DOHH2 (cell line): ENCODE results near the gene FGF1.

ENCODE experiments used
- H3F3A ChIP-seq: fragments of 200-600 bp; sonication (generic), shearing (Covaris generic); 2 replicates; pipeline ENCODE4 v1.6.0; 2016; ENCODE audit warnings: antibody characterized with exemption, mild to moderate bottlenecking; ENCODE audit not compliant: control insufficient read depth, insufficient read depth
- H3K27ac ChIP-seq: fragments of 200-600 bp; sonication (generic); 2 replicates; pipeline ENCODE4 v1.5.1; 2014; ENCODE audit warnings: low read depth, mild to moderate bottlenecking, low read length, moderate library complexity
- H3K27me3 ChIP-seq: fragments of 200-600 bp; sonication (generic); 2 replicates; pipeline ENCODE4 v1.6.1; 2014; ENCODE audit warnings: mild to moderate bottlenecking, low read length, mixed read lengths; ENCODE audit not compliant: control insufficient read depth
- H3K36me3 ChIP-seq: fragments of 200-600 bp; sonication (generic); 2 replicates; pipeline ENCODE4 v1.6.1; 2014; ENCODE audit warnings: mild to moderate bottlenecking, low read length, moderate library complexity, mixed read lengths; ENCODE audit not compliant: control insufficient read depth
- H3K4me1 ChIP-seq: fragments of 200-600 bp; sonication (generic); 2 replicates; pipeline ENCODE4 v1.6.1; 2014; ENCODE audit warnings: mild to moderate bottlenecking, low read length, mixed read lengths; ENCODE audit not compliant: control insufficient read depth
- H3K4me2 ChIP-seq: fragments of 200-600 bp; sonication (generic); 2 replicates; pipeline ENCODE4 v1.6.0; 2014; ENCODE audit warnings: mild to moderate bottlenecking, low read length, moderate library complexity
- H3K4me3 ChIP-seq: fragments of 200-600 bp; sonication (generic); 2 replicates; pipeline ENCODE4 v1.5.1; 2014; ENCODE audit warnings: mild to moderate bottlenecking, low read length, mixed read lengths
- H3K79me2 ChIP-seq: fragments of 200-600 bp; sonication (generic); 2 replicates; pipeline ENCODE4 v1.6.1; 2014; ENCODE audit warnings: mild to moderate bottlenecking, low read length, mixed read lengths; ENCODE audit not compliant: control insufficient read depth
- H3K9me2 ChIP-seq: fragments of 200-600 bp; sonication (generic); replicated peaks from 2 replicates; pipeline ENCODE4 v1.6.1; 2014; ENCODE audit warnings: mild to moderate bottlenecking, low read length, mixed read lengths; ENCODE audit not compliant: control insufficient read depth
- H3K9me3 ChIP-seq: fragments of 200-600 bp; sonication (generic); 2 replicates; pipeline ENCODE4 v1.6.1; 2014; ENCODE audit warnings: antibody characterized with exemption, low read length, mixed read lengths; ENCODE audit not compliant: control insufficient read depth, insufficient read depth
- H4K20me1 ChIP-seq: fragments of 200-600 bp; sonication (generic); 2 replicates; pipeline ENCODE4 v1.6.0; 2014; ENCODE audit warnings: low read depth, mild to moderate bottlenecking, antibody characterized with exemption, low read length, moderate library complexity; ENCODE audit not compliant: control insufficient read depth, insufficient read depth
- CTCF ChIP-seq: fragments of 200-600 bp; sonication (generic); IDR thresholded peaks from one replicate; pipeline ENCODE4 v1.5.1; 2014; ENCODE audit warnings: antibody characterized with exemption, mild to moderate bottlenecking, low read depth, low read length; ENCODE audit not compliant: poor library complexity, severe bottlenecking
- EZH2phosphoT487 ChIP-seq: fragments of 200-600 bp; sonication (generic); IDR thresholded peaks from 2 replicates; pipeline ENCODE4 v1.6.1; 2017; ENCODE audit warnings: borderline replicate concordance, mild to moderate bottlenecking, antibody characterized with exemption, low read length, moderate library complexity, mixed read lengths

FGF1 gene

GRCh38 chr5:142668336-142668735 lies 17.6 kb downstream of the FGF1 start:
- H3K36me3 ChIP-seq = no peaks in the 10 kb centered on the region
- TF ChIP-seq CTCF = no peak
- no peak overlapping the region for H3K4me2 ChIP-seq
- no peaks in the 10 kb centered on the region for H4K20me1 ChIP-seq
- no peaks in the 10 kb centered on the region for H3K79me2 ChIP-seq
- H3K9me2 ChIP-seq = no peaks in the 10 kb centered on the region
- H3K4me3 ChIP-seq = no peak overlapping the region
- no peaks in the 10 kb centered on the region for H3K4me1 ChIP-seq
- H3K27ac ChIP-seq = no peak overlapping the region
- no peaks in the 10 kb centered on the region for H3K27me3 ChIP-seq
- H3K9me3 ChIP-seq = no peaks in the 10 kb centered on the region
- no peaks in the 10 kb centered on the region for H3F3A ChIP-seq

DNA sequence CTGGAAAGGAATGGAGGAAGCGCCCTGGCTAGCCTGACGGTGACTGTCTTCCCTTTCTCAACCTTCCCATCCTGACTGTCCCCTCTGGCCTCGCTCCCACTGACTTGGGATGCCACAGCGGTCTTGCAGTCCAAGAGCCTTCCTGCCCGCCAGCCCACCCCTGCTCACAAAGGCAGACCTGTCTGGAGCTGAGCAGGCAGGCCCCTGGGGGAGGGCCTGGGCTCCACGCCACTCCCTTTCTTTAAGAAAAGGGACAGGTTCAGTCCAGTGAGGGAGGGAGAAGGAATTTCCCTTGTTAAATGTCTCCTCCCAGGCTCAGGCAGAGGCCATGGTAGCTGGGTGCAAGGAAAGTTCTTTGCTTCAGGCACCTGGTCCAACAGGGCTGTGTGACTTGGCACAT lies 18.1 kb downstream of the FGF1 start:
- no peak overlapping the region for H3K27ac ChIP-seq
- H3K9me2 ChIP-seq = no peaks in the 10 kb centered on the region
- no peaks in the 10 kb centered on the region for H3K9me3 ChIP-seq
- no peaks in the 10 kb centered on the region for H3K79me2 ChIP-seq
- TF ChIP-seq EZH2phosphoT487 (no peak), CTCF (no peak)
- H3F3A ChIP-seq = no peaks in the 10 kb centered on the region
- no peaks in the 10 kb centered on the region for H3K36me3 ChIP-seq
- no peak overlapping the region for H3K4me2 ChIP-seq
- H4K20me1 ChIP-seq = no peaks in the 10 kb centered on the region
- no peak overlapping the region for H3K4me3 ChIP-seq
- H3K27me3 ChIP-seq = no peaks in the 10 kb centered on the region
- no peaks in the 10 kb centered on the region for H3K4me1 ChIP-seq

DNA sequence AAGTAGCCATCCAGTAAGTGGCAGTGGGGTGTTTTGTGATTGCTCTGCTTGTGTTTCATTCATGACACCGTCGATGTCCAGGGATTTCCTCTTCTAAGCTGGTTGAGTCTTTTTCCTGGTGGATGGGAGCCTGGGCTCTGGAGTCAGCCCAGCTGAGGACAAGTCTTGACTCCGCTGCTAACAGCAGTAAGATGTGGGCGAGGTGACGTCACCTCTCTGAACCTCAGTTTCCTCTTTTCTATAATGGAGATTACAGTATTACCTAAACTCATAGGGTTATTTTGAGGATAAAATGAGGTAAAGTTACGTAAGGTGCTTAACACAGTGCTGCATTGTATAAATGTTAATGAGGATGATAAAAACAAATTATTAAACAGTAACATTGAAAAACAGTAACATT lies 21.3 kb downstream of the FGF1 start:
- H3K9me3 ChIP-seq = no peaks in the 10 kb centered on the region
- H3K4me2 ChIP-seq = no peak overlapping the region
- H3K27ac ChIP-seq = no peak overlapping the region
- no peaks in the 10 kb centered on the region for H3K36me3 ChIP-seq
- H3K4me3 ChIP-seq = no peak overlapping the region
- no peaks in the 10 kb centered on the region for H3K27me3 ChIP-seq
- no peaks in the 10 kb centered on the region for H3K9me2 ChIP-seq
- H3K79me2 ChIP-seq = no peaks in the 10 kb centered on the region
- no peak for TF ChIP-seq CTCF
- TF ChIP-seq EZH2phosphoT487 = no peak
- no peaks in the 10 kb centered on the region for H3F3A ChIP-seq
- no peaks in the 10 kb centered on the region for H4K20me1 ChIP-seq
- H3K4me1 ChIP-seq = no peaks in the 10 kb centered on the region

- Histone ChIP-seq H3F3A (no peaks in the 10 kb centered on the region), H3K4me2 (no peak overlapping the region), H4K20me1 (no peaks in the 10 kb centered on the region), H3K4me3 (no peak overlapping the region), H3K9me3 (no peaks in the 10 kb centered on the region), H3K36me3 (no peaks in the 10 kb centered on the region), H3K4me1 (no peaks in the 10 kb centered on the region), H3K9me2 (no peaks in the 10 kb centered on the region), H3K79me2 (no peaks in the 10 kb centered on the region), H3K27me3 (no peaks in the 10 kb centered on the region), H3K27ac (no peak overlapping the region)
- TF ChIP-seq CTCF = no peak
- no peak for TF ChIP-seq EZH2phosphoT487
These were observed 21.8 kb downstream of the FGF1 start for GRCh38 chr5:142664067-142664466.
